Mucosa of rectum (tissue), 2 donors: ENCODE results near the gene ASB11.
"Not testable (repeated sequence)": the region's sequence is repeated elsewhere in the genome, so short reads cannot be mapped to it uniquely, and the experiment has no call there.

ENCODE experiments used
- H3K27ac ChIP-seq, 2 donors: one replicate each; pipeline ENCODE4 v1.7.0; 2013; ENCODE audit warnings: inconsistent platforms in 2 of 2, low read depth in 2 of 2, low read length in 2 of 2
- H3K27me3 ChIP-seq, 2 donors: one replicate each; pipeline ENCODE4 v1.7.0; 2013; ENCODE audit warnings: low read length in 2 of 2; ENCODE audit not compliant: control insufficient read depth in 2 of 2, insufficient read depth in 2 of 2
- H3K36me3 ChIP-seq, 2 donors: one replicate each; pipeline ENCODE4 v1.7.0; 2013; ENCODE audit warnings: low read length in 2 of 2; ENCODE audit not compliant: control insufficient read depth in 2 of 2, insufficient read depth in 2 of 2
- H3K4me1 ChIP-seq, 2 donors: one replicate each; pipeline ENCODE4 v1.7.0; 2013; ENCODE audit warnings: low read length in 2 of 2, mild to moderate bottlenecking in 1 of 2; ENCODE audit not compliant: control insufficient read depth in 2 of 2, insufficient read depth in 2 of 2
- H3K4me3 ChIP-seq, 2 donors: one replicate each; pipeline ENCODE4 v1.7.0; 2013; ENCODE audit warnings: low read length in 2 of 2
- H3K9ac ChIP-seq, 2 donors: one replicate each; pipeline ENCODE4 v1.7.0; 2013; ENCODE audit warnings: low read length in 2 of 2, low read depth in 1 of 2, mild to moderate bottlenecking in 1 of 2
- H3K9me3 ChIP-seq, 2 donors: one replicate each; pipeline ENCODE4 v1.7.0; 2013; ENCODE audit warnings: low read length in 2 of 2; ENCODE audit not compliant: control insufficient read depth in 2 of 2
- donor health status: healthy.
- donor health status: Normal muscosa, but diverticular disease.

The ASB11 gene

DNA sequence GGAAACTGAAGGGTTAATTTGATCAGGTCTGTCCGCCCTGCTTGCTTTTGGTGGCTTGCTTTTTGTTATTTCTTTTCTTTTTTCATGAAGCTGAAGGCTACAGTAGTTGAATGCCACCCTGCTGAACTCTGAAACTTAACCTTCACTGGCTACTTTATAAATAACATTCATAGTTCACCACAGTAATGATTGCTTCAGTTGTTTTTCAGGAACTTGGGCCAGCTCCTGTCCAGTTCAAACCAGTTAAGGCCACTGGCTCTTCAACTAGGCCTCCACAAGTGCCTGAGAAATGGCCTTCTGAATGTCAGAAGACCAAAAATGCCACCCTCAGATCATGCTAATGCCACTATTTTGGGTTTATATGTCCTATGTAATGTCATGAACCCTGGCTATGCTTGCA lies 37.8 kb downstream of the ASB11 start:
- no peaks in the 10 kb centered on the region for H3K9me3 ChIP-seq
- no peaks in the 10 kb centered on the region for H3K4me1 ChIP-seq
- H3K36me3 ChIP-seq, result no peaks in the 10 kb centered on the region
- H3K9ac ChIP-seq, result no peak overlapping the region
- peaks cover 0 to 2% of the 10 kb centered on the region in 2 donors for H3K27me3 ChIP-seq
- no peak overlapping the region for H3K27ac ChIP-seq
- no peak overlapping the region for H3K4me3 ChIP-seq

DNA sequence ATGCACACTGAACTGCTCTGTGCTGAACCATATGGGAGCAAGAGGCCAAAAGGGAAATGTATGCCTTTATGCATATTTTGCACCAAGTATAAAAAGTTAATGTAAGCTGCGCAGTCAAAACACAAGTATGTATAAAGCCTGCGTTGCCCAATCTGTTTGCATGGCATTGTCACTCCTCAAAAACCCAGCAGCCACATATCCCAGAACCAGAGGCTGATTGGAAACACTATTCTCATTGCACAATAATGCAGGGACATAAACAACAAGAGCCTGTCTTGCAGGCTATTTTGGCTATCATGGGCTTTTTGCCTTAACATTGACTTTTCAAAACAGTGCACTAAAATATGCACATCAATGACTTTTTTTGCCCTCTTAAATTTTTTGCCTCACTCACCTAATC lies 40.5 kb downstream of the ASB11 start:
- no peak overlapping the region for H3K9ac ChIP-seq
- H3K4me1 ChIP-seq, result no peaks in the 10 kb centered on the region
- H3K27me3 ChIP-seq, result peaks cover 0 to 3% of the 10 kb centered on the region in 2 donors
- no peaks in the 10 kb centered on the region for H3K36me3 ChIP-seq
- H3K4me3 ChIP-seq, result no peak overlapping the region
- no peaks in the 10 kb centered on the region for H3K9me3 ChIP-seq
- H3K27ac ChIP-seq, result no peak overlapping the region

DNA sequence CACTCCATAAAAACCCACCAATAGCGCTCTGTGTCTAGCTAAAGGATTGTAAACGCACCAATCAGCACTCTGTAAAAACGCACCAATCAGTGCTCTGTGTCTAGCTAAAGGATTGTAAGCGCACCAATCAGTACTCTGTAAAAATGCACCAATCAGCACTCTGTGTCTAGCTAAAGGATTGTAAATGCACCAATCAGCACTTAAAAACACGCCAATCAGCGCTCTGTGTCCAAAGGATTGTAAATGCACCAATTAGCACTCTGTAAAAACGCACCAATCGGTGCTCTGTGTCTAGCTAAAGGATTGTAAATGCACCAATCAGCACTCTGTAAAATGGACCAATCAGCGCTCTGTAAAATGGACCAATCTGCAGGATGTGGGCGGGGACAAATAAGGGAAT lies 42.2 kb downstream of the ASB11 start:
- H3K4me1 ChIP-seq, H3K27ac ChIP-seq, H3K36me3 ChIP-seq, H3K27me3 ChIP-seq, H3K4me3 ChIP-seq, H3K9ac ChIP-seq, H3K9me3 ChIP-seq: not testable (repeated sequence)

DNA sequence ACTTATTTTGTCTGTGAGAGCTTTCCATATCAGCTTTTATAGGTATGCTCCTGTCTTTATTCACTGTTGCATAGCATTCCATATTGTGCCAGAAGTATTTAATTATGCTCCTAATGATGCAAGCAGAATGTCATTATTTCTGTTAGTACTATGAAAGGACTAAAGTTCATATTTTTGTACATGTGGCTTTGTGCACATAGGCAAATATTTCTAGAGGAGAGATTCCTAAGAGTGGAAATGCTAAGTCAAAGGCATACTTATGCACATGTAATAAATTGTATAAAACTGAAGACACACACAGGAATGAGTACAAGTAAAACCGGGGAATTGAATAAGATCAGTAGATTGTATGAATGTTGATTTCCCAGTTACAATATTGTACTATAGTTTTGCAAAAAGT lies 43.7 kb downstream of the ASB11 start:
- no peak overlapping the region for H3K27ac ChIP-seq
- no peaks in the 10 kb centered on the region for H3K4me1 ChIP-seq
- no peaks in the 10 kb centered on the region for H3K36me3 ChIP-seq

DNA sequence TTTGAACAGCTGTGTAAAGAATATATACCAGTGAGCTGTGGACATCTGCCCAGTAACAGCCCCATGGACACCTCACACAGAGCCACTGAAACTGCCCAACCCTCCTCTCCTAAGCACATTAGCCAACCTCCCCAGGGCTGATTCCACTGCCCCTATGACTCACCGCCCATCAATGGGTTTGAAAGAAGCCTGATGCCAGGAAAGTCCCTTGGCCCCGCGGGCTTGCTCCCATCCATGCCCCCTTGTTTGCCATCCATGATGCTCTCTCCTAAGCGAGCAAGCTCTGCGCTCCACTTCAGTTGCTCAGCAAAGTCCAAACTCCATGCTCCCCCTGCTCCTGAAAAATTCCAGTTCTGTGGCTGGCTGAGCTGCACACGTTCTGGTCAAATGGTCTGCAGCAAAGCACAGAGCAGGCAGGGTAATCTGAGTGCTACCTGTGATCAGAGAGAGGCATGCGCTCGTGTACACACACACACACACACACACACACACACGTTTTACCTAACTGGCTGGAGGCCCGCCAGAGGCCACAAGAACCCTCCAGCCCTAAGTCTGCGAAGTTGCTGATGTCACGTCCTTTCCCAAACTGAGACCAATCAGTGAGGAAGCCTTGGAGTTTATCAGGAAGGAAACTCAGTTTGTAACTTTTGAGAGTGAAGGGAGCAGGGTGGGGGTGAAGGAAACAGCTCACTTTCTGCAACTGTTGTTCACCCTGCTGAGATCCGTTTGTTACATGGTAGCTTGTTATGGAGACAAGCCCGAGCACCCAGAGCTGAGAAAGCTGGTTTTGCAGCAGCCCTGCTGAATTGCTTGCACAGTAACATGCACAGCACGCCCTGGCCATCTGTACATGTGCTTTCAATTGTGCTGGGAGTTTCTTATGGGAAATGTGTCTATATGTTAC lies 45.6 kb downstream of the ASB11 start, which contains the start of gene ASB9:
Gene ASB9 (minus strand): TSS at position 466 of the 904 bp plus-strand sequence. CDS start 209 bp downstream, at position 257.
- H3K4me3 ChIP-seq, result peak within 1 kb of the TSS; percentile 30 to 35
- no peaks in the 10 kb centered on the region for H3K36me3 ChIP-seq
- H3K4me1 ChIP-seq, result no peaks in the 10 kb centered on the region
- no peaks in the 10 kb centered on the region for H3K9me3 ChIP-seq
- H3K27ac ChIP-seq, result peak within 1 kb of the TSS; percentile 41 to 48
- peaks cover 0 to 3% of the 10 kb centered on the region in 2 donors for H3K27me3 ChIP-seq
- H3K9ac ChIP-seq, result no peak within 1 kb of the TSS

More for the DNA sequence above, 43.7 kb downstream of the ASB11 start:
- Histone ChIP-seq H3K27me3 (peaks cover 0 to 3% of the 10 kb centered on the region in 2 donors), H3K4me3 (no peak overlapping the region), H3K9me3 (no peaks in the 10 kb centered on the region), H3K9ac (no peak overlapping the region)

DNA sequence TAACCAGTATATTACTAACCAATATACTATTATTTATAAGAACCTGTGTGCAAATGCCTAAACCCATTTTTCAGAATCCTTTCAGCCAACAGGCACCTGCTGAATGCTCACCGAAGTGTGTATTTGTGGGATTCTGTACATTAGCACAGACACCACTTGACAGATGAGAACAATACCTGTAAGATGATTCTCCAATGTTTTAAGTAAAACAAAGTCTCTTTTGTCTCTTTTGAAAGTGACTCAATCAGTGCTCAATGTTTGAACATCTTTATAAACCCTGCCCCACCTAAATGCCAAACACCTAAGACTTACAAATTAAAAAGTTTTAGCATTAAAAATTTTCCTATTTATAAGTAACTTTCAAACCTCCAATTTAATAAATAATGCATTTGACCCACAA lies 46.3 kb downstream of the ASB11 start:
- Histone ChIP-seq H3K4me1 (no peaks in the 10 kb centered on the region), H3K4me3 (no peak overlapping the region), H3K36me3 (no peaks in the 10 kb centered on the region), H3K9me3 (no peaks in the 10 kb centered on the region), H3K9ac (no peak overlapping the region), H3K27ac (no peak overlapping the region), H3K27me3 (peaks cover 0 to 3% of the 10 kb centered on the region in 2 donors)

DNA sequence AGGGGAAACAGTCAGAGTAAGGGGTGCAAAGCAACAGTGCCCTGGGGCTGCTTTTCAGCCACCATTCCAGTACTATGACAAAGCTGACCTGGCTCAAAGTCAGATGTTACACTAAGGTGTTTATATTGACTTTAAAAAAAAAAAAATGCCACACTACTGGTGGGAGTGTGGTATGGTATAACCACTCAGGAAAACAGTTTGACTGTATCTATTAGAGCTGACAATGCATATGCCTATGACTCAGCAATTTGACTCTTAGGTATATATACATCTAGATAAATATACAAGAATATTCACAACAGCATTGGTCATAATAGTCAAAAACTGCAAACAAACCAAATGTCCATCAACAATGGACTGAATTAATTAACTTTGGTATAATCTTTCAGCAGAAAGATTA lies 60.6 kb downstream of the ASB11 start:
- no peaks in the 10 kb centered on the region for H3K36me3 ChIP-seq

DNA sequence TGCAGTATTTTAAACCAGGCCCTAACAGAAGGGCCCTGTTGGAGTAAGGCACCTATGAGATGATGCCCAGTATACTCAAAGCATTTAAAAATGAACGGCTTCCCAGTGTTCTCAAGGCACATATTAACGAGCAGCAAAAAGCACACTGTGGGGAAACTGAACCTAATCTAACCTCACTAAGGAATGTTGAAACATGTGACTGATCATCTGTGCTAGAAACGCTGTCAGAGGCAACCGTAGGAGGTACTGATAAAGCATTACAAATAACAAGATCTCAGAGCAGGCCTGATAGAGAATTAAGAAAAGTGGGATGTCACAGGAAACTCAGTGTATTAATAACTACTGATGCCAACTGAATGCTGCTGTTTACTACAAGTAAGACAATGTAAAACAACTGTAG lies 69.5 kb downstream of the ASB11 start:
- Histone ChIP-seq H3K36me3 (no peaks in the 10 kb centered on the region), H3K4me1 (no peaks in the 10 kb centered on the region), H3K9me3 (no peaks in the 10 kb centered on the region), H3K27me3 (peaks cover 0 to 4% of the 10 kb centered on the region in 2 donors), H3K4me3 (no peak overlapping the region), H3K27ac (no peak overlapping the region), H3K9ac (no peak overlapping the region)

More for the DNA sequence above, 60.6 kb downstream of the ASB11 start:
- no peak overlapping the region for H3K4me3 ChIP-seq
- H3K9ac ChIP-seq, result no peak overlapping the region
- no peak overlapping the region for H3K27ac ChIP-seq
- no peaks in the 10 kb centered on the region for H3K27me3 ChIP-seq
- no peaks in the 10 kb centered on the region for H3K4me1 ChIP-seq
- no peaks in the 10 kb centered on the region for H3K9me3 ChIP-seq

DNA sequence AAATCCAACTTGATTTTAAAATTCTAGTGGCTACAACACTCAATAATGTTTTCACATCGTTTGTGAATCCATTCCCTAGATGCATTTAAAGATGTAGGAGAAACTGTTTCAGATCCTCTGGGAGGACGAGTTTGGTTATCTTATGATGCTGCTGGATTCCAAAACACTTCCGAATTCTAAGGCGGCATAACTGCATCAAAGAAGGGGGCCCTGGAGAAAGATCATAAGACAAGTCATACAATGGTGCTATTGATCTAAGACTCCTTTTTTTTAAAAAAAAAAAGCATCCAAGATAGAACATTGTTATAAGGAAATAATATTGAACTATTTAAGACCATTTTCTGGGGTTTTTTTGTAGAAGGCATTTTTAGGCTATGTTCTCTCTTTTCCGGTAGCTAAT lies 71.0 kb downstream of the ASB11 start:
- H3K4me3 ChIP-seq, result no peak overlapping the region
- H3K9me3 ChIP-seq, result no peaks in the 10 kb centered on the region
- H3K36me3 ChIP-seq, result no peaks in the 10 kb centered on the region
- no peak overlapping the region for H3K27ac ChIP-seq
- no peaks in the 10 kb centered on the region for H3K4me1 ChIP-seq
- peaks cover 0 to 4% of the 10 kb centered on the region in 2 donors for H3K27me3 ChIP-seq
- no peak overlapping the region for H3K9ac ChIP-seq

DNA sequence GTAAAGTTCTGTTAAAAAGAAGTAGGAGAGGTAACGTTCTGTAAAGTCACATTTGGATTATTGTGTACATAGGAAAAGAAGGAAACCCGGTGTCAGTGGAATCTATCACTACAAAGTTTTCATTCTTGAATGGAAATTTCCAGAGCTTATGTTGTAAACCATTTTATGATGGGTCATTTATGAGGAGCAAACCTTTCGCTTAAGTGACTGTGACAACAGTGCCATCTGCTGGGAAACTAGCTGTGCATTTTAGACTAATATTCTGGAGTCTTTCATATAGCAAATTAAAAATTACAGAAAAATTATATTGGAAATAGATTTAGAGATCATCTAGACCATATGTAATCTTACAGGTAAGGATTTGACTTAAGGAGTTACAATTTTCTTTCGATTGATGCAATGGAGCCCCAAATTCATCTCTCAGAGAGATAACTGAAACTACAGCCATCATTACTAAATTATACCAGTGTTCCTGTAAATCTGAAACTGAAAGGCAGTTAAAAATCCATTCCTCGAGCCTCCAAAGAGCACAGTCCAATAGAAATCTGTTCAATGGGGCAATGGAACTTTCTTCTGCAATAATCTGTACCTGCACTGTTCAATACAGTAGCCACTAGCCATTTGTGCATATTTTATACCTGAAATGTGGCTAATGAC lies 72.4 kb downstream of the ASB11 start:
- Histone ChIP-seq H3K9me3 (no peaks in the 10 kb centered on the region), H3K9ac (no peak overlapping the region), H3K4me1 (no peaks in the 10 kb centered on the region), H3K4me3 (no peak overlapping the region), H3K27me3 (no peaks in the 10 kb centered on the region), H3K27ac (no peak overlapping the region), H3K36me3 (no peaks in the 10 kb centered on the region)
